GM15510 (cell line): ENCODE data around the gene METTL5.

Experiments used
- POLR2A ChIP-seq: IDR thresholded peaks from 3 replicates; pipeline ENCODE4 v1.6.1; 2011; ENCODE audit warnings: borderline replicate concordance; ENCODE audit not compliant: insufficient read length; ENCODE audit errors: extremely low read depth

METTL5 gene

DNA sequence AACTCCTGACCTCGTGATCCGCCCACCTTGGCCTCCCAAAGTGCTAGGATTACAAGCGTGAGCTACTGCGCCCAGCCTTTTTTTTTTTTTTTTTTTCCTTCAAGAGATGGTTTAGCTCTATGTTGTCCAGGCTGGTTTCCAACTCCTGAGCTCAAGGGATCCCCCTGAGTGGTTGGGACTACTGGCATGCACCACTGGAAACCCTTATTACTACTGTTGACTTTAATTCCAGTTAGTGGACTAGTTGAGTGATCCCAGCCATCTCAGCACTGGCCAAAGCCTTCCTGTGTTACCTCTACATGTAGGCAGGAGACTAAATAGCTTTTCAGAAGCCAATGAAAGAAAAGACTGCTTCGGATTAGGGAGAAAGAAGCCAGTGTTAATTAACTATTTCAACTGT, 34.1 kb downstream of the METTL5 start:
- no peak for TF ChIP-seq POLR2A

DNA sequence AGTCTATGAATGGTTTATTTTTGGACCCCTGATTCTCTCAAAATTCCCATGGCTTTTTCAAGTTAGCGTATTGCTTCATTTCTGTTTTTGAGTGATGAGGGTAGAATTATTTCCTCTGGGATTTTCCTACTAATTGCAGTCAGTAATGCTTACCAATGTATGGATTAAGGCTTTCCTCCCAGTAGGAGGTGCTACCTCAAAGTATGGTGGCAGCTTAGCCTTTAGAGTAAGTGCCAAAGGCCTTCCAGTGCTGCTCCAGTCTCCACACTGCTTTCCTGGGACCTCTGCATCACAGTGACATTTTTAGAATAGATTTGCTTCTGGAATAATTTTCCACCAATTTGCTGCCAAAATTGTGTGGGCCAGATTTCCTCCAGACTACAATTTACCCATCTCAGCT, 42.2 kb downstream of the METTL5 start:
- no peak for TF ChIP-seq POLR2A

DNA sequence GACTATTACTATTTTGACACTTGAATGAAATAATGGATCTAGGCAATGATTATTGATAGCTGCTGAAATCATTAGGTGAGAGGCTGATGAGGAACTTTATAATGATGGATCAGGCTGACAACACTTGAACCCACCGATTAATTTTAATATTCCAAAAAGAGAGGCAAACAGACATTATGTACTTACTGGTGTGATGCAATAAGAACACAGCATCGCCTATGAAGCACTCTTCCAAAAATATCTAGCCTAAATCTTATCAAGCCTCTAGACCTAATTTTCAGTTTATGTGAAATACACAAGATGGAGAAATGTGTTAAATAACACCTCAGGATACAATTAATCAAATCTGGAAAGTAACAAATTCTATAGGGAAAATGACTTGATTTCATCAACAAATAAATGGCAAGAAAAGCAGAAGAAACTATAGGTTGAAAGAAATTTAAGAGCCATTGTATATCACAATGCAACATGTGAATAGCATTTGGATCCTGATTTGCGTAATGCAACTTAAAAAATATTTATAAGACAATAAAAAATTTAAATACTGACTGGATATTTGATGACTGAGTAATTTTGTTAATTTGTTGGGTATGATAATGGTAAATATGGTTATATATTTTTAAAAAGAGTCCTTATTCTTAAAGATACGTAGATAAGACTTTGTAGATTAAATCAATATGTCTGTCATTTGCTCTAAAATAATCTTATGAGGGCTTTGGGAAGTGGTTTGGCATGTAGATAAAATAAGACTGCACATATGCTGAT, 43.3 kb downstream of the METTL5 start:
- no peak for TF ChIP-seq POLR2A

DNA sequence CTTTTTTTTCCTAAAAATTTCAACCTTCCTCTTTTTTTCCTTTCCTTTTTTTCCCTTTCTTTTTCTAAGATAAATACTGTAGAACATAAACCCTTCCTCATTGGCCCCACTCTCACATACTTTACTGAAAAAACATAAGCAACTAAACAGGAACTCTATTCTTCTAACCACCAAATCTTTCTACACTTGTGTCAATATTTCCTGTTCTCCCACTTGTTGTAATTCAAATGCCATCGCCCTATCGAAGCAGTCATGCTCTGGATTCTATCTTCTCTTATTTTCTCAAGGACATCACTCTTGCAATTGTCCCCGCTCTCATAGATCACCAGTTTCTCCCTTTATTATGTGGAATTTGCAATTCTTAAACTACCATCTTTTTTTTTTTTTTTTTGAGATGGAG, 46.3 kb downstream of the METTL5 start:
- no peak for TF ChIP-seq POLR2A

DNA sequence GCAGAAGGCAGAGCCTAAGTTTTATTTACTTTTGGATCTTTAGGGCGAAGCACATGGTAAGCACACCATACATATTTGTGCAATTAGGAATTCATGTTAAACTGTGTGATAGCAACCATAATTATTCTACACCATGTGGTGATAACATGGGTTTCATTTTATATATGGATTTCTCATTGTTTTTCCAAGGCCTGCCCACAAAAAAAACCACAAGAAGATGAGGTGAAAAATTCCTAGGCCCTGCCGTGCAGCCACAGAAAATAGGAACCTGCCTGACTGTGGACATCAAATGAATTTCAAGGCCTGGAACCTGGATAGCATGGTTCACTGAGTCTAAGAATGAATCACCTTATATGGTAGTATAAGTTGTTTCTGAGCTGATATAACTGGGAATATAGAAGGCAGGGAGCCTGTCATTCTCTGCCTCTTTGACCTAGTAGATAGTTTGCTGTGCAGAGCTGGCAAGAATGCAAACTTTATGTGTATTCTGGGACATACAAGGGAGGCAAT, 48.4 kb downstream of the METTL5 start:
- TF ChIP-seq POLR2A, result no peak

DNA sequence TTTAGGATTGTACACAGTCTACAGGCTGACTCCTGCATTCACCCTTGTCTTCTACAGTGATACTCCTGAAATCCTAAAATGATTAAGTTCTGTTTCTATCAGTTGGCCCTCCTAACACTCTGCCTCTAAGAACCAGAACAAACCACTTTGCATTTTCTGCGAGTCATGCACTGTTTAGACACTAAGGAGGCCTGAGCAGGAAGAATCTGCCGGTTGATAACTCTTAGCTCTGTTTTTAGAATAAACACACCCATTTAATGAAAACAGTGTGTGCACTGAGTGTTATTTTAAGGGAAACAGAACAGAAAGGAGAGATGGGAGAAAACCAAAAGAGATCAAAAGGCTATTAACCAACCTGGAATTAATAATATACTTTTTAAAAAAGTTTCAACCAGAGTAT, 48.9 kb downstream of the METTL5 start:
- TF ChIP-seq POLR2A, result no peak

DNA sequence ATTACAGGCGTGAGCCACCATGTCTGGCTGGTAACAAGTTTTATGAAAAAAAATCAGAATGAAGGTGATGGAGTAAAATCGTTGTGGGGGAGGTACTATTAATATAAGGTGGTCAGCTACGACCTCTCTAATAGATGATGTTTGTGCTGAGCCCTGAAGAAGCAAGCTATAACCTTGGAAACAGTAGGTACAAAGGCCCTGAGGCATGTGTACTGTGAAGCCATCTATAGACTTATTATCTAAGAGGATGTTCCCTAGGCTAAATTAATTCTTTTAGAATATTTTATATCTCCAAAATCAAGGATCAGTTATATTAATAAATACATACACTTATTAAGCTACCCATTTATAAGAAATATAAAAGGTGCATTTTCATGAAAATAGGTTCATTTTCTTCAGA, 49.4 kb downstream of the METTL5 start:
- no peak for TF ChIP-seq POLR2A

DNA sequence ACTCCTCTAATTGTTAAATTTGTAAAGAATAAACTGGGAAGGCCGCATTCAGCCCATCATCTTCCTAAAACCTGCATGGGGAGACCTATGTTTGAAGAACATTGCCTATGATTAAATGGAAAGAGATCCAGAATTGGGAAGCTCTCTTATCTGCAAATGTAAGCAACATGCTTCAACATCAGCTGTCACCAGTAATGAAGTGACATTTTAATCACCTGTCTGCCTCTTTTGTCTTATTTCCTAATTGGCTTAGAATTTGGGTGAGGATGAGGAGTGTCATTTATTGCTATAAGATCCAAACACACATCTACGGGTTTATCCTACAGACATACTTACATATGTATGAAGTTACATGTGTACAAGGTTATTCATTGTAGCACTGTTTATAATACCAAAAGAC, 52.1 kb downstream of the METTL5 start:
- no peak for TF ChIP-seq POLR2A

DNA sequence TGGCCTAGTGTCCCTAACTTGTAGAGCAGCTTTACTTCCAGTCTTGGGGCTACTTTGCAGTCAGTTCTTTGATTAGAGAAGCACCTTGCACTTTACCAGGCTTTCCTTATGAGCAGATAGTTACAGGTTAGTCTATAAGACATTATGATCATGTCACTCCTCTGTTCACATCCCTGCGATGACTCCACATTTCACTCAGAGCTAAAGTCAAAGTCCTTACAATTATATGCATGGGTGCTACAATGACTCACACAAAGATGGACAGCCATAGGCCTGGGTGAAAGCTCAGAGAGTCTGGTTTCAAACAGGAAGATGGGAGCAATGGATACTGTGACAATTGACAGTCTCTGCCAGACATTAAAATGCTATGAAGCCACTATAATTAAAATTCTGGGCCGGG, 53.1 kb downstream of the METTL5 start:
- TF ChIP-seq POLR2A, result no peak

DNA sequence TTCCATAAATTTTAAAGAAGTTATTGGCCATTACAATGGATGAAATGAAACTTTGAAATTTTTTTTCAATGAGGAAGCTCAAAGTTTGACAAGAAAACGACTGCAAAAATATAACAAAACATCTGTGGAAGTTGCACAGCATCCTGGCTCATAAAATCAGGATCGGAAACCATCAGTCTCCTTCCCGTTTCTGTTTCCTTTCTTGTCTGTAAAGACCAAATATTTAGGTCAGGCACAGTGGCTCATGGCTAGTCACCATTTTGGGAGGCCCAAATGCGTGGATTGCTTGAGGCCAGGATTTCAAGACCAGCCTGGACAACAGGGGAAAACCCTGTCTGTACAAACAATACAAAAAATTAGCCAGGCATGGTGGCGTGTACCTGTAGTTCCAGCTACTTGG, 53.7 kb downstream of the METTL5 start:
- no peak for TF ChIP-seq POLR2A

DNA sequence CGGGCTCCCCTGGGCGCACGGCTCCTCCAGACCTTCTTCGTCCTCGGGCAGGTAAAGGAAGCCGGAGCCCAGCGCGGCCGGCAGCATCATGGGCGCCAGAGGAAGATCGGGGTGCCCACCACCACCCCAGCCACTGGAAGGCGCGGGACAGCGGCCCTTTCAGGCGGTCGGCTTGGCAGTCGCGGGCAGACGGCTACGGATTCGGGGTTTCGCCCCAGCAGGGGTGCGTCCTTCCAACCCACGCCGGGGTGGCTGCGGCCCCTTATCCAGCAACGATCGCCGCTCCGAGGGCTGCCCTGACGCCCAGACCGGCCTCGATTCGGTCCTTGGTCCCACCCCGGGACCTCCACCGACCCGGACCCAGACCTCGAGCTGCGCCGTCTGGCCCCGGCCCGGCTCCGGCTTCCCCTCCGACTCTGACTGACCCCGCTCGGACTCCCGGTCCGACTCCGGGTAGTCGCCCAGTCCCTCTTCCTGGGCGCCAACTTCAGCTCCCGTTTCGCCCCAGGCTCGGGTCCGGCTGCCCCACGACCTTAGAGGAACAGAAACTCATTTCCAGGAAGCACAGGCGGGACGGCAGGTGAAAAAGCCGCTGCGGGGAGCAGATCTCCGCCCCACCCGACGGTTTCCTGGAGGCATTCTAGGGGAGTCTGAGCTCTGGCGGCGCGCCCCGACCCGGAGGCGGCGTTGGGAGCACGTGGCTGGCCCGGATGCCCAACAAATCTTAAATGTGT, 56.3 kb downstream of the METTL5 start:
- TF ChIP-seq POLR2A, result no peak

DNA sequence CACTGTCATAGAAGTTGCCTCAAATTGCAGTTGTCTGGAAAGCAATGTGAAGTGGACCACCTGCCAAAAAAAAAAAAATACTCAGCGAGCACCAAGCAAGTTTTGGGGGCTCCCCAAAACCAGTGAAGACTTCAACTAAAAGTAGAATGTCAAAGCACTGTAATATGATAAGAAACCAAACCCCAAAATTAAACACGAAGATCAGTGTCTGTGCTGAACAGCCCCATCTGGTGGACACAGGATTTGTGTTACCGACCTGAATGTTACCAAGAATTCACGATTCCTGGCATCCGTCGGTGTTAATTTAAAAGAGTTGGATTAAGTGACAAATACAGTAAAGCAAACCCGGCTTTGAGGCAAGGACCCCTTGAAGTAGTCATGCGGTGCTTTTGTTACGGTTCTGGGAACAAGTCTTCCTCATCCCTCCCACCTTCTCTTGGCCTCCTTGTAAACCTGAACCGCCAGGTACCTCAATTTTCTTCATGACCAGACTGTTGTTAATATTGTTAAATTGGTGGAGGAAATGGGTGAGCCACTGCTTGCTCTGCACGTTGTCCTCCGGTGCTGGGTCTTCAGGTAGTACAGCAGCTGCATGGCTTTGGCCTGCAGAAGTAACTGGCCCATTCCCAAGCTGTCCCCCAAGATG, 57.3 kb downstream of the METTL5 start:
- no peak for TF ChIP-seq POLR2A

DNA sequence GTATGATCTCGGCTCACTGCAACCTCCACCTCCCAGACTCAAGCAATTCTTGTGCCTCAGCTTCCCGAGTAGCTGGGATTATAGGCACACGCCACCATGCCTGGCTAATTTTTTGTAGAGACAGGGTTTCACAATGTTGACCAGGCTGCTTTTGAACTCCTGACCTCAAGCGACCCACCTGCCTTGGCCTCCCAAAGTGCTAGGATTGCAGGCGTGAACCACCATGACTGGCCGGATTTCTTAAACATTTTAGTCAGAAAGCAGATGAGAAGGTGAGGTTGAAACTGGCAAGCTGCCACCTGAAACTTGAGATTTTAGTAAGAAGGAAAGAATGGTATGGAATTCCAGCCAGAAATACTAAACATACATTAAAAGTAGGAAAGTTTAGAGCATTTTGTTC, 59.2 kb downstream of the METTL5 start:
- no peak for TF ChIP-seq POLR2A

DNA sequence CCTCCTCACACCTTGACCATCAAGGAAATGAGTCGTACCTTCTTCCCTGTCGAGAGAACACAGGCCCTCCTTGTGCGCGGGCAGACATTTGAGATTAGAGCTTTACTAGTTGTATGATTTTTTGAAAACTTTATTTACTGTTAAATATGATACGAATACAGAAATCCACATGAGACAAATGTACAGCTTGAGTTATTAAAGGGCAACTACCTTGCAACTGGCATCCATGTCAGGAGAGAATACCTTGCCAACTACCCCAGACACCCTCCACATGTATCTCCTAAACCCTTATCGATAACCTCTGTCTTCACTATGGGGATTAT, 62.8 kb downstream of the METTL5 start:
- TF ChIP-seq POLR2A, result no peak
